ENCODE measurements around the gene NDEL1.

The NDEL1 gene

GRCh38 chr17:8503368-8503767 is 67.7 kb downstream of the NDEL1 start:
- no peak for DNase-seq (ENCODE audit: low read depth in 3 of 3)

GRCh38 chr17:8503807-8504206 is 68.1 kb downstream of the NDEL1 start:
- DNase-seq (ENCODE audit: low read depth in 3 of 3) = no peak

- no peak for DNase-seq (ENCODE audit: low read depth in 3 of 3)
Observed at GRCh38 chr17:8504460-8505207, 69.0 kb downstream of the NDEL1 start.

- no peak for DNase-seq (ENCODE audit: low read depth in 3 of 3)
Observed at GRCh38 chr17:8506145-8506544, 70.5 kb downstream of the NDEL1 start.

GRCh38 chr17:8514801-8515200 is 79.1 kb downstream of the NDEL1 start:
- DNase-seq (ENCODE audit: low read depth in 3 of 3) = no peak

Measured in stimulated activated CD4-positive, alpha-beta T cell treated with anti-CD3 and anti-CD28 coated beads, TNF-alpha, amount 100 ng/mL, for 4 hours (primary cell).